Middle frontal gyrus (tissue), 1 donor: Measurements from ENCODE around the gene ARPC2.

ENCODE experiments used
- DNase-seq: peaks from one replicate; pipeline ENCODE4 v3.0.0-alpha.2; 2015; ENCODE audit warnings: low spot score; ENCODE audit errors: extremely low spot score

Gene ARPC2

DNA sequence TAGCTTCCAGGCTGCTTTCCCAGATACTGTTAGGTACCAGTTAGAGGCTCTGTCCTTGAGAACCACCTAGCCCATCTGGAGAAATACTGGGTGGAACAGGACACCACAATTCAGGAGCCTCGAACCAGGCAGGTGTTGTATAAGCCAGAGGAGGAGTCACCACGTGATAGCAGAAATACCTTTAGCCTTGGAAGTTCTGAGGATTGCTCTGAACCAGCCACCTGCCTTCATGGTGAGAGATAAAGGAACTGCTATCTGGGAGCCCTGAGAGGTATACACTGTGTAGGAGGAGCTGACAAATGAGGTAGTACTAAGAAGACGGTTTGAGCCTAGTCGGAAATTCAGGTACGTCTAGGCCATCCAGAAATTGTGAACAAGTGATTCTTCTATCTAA lies 36.2 kb downstream of the ARPC2 start:
- DNase-seq, result no peak

DNA sequence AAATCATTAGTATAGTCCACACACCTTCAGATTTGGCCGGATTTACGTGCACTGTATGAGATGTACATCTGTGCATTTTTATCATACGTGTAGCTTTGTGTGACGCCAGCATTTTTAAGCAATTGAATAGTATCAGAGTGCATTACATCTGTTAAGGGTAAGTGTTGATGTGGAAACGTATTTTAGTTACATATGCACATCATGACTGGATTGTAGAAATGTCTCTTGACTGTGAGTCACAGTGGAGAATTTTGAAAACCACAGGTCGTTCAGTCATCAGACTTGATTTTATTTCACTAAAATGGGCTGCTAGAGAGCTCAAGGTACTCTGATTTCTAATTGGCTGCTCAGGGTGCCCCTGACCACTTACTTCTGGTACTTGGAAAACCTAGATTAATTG lies 38.5 kb downstream of the ARPC2 start:
- DNase-seq, result no peak

DNA sequence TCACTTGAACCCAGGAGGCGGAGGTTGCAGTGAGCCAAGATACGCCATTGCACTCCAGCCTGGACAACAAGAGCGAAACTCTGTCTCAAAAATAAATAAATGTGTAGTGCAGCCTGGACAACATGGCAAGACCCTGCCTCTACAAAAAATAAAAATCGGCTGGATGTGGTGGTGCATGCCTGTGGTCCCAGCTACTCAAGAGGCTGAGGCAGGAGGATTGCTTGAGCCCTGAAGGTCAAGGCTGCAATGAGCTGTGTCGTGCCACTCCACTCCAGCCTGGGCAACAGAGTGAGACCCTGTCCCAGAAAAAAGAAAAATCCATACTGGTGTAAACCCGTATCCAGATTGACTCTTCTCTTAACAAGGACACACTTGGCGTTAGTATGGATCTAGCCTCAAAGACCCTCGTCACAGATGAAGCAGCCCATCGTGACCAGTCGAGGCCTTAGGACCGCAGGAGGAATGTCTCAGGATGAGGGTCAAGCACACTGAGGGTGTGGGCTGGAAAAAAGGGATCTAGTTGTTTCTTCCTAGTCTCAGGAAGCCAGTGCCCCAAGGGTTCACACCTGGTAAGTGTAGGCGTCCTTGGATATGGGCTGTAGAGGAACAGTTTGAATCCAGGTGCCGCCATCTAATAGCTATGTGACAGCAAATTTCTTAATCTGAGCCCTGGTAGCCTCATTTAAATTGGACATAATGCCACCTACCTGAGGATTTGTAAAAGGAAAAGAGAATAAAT lies 39.8 kb downstream of the ARPC2 start:
- DNase-seq, result no peak

DNA sequence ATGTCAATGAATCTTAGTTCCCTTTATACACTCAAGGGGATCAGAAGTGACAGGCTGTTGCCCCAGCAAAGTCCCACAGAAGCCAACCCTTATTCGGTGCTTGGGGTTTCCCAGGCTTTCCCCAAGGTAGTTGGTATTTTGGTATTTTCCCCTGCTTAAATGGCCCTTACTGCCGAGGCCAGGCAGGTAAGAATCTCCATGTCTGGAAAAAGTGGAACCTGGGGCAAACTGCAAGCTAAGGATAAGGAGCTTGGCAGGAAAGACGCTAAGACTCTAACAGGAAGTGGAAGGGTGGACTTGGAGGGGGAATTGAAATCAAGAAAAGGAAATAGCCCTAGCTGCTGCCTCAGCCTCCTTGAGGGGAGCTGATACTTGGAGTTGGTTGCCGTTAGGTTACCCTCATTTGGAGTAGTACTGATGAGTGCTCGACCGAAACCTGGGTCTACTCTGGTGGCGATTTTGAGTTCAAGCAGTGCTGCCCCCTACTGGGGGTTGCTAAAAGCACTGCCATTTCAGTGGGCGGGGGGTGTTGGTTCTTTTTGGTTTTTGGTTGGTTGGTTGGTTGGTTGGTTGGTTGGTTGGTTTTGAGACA lies 40.5 kb downstream of the ARPC2 start:
- no peak for DNase-seq

DNA sequence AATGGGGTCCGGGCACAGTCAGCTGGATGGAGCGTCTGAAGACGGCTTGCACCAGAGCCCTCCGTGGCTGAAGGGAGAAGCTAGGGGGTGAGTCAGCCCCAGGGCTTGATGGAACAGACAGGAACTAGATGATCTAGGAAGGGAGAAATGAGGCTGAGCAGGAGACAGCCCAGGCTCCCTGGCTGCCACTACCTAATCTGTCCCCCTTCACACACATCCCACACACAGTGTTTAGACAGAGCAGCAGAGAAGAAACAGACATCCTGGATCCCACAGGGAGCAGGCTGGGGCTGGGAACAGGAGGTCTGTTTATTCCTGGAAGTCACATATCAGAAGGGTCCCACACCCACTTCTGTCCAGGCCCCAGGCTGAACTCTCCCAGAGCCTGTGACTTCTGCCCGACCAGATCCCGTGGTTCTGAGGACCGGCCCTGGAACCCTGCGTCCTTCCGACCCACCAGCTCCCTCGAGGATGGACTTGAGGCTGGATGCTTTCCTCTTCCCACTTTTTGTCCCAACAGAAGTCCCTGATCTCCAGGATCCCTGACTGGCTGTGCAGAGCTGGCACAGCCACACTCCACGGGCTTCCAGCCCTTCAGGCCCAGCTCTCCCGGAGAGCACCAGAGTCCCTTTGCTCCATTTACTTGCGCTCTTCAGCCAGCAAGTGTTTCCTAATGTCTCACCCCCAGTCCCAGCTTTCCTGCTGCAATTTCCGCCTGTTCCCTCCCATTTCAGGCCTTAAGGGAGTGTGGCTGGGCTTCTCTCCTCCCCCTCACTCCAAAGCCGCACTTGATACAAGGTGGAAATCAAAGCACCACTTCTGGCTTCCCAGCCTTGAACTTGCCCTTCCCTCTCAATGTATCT lies 42.3 kb downstream of the ARPC2 start:
- no peak for DNase-seq

DNA sequence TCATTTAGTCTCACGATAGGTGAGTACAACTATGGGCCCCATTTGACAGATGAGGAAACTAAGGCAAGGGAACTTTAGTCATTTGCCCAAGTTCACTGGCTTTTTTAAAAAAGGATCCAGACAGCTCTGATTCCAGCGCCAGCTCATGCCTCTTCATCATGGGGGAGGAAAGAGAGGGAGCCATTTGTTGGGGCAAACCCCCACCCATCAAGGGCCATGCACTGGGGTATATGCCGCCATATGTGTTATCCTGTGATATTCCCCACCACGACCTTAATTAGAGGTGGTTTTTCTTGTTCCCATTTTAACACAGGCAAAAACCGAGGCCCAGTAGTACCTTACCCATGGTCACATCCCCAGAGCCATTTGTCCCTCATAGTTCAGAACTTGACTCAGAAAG lies 43.2 kb downstream of the ARPC2 start:
- DNase-seq, result no peak

DNA sequence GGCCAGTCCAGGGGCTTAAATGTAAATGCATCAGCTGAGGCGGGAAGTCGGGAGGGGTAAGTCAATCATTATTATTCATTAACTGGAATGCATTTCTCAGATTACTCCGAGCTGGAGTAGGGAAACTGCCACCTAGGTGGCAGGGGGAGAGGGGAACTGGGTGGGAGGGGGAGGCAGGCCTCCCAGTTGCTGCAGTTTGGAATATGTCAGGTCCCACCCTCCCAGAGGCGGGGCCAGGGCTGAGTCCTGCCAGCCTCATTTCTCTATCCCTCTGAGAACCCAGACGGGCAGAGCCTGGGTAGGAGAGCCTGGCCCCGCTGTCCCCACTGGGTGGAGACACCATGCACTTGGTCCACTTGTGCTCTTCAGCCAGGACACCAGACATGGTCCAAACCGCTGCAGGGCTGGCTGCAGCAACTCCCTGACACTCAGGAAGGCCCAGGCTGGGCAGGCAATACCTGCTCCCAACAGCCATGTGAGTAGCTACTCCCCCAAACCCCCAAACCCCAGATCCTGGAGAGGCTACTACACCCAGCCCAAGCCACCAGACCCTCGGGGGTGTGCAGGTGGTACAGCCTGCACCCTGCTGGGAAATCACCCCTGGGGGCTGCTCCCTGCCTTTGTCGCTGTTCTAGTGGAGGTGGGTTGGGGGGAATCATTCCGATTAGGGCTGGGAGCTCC lies 43.9 kb downstream of the ARPC2 start, which contains the start of gene GPBAR1:
Gene GPBAR1, plus strand, starts transcription at position 274 of the 681 bp plus-strand sequence. CDS start 1,710 bp downstream, outside the sequence.
- no peak for DNase-seq

DNA sequence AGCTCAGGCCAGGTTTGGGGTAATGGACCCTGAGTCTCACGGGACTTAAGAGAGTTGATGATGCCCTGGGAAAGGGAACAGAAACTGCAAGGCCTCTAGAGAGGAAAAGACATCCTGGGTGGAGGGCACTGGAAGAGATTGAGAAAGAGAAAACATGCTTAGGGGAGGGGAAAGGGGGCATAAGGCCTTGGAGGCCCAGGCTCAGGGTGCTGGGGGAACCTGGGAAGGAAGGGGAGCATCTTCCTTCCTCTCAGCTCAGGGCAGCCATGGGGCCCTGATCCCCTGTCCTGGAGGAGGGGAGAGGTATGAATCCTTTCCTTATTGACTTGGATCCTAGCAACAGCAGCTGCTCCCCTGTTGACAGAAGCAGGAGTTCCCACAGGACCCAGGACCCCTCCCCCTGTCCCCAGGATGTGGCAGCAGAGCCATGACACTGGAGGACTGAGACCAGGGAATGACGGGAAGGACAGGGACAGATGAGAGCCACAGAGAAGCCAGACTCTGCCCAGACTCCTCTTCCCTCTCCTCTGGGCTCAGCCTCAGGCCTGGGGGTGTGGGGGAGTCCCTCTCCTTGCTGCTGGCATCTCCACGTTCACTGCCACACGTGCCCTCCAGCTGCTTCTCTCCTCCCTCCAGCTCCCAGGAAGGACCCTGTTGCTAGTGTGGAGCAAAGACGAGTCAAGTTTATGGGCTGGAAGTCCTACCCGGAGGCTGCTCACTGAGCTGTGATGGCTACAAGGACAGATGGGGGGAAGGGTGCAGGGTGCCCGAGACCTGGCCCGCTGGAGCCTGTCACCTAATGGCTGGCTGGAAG lies 44.6 kb downstream of the ARPC2 start:
- no peak for DNase-seq

DNA sequence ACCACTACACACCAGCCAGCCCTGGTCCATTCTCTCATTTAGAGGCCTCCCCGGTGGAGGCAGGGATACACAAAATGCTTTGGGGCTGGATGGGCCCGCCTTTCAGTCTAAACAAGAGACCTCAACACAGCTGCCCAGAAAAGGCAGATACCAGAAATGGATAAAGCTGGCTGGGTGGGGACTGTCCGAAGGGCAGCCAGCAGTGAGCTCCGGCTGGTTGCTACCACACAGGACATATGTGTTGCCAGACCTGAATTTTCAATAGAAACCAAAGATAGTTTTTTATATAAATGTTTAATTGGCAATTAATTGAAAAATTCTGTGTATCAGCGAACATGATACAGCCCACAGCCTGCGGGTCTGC lies 45.2 kb downstream of the ARPC2 start:
- DNase-seq, result no peak

DNA sequence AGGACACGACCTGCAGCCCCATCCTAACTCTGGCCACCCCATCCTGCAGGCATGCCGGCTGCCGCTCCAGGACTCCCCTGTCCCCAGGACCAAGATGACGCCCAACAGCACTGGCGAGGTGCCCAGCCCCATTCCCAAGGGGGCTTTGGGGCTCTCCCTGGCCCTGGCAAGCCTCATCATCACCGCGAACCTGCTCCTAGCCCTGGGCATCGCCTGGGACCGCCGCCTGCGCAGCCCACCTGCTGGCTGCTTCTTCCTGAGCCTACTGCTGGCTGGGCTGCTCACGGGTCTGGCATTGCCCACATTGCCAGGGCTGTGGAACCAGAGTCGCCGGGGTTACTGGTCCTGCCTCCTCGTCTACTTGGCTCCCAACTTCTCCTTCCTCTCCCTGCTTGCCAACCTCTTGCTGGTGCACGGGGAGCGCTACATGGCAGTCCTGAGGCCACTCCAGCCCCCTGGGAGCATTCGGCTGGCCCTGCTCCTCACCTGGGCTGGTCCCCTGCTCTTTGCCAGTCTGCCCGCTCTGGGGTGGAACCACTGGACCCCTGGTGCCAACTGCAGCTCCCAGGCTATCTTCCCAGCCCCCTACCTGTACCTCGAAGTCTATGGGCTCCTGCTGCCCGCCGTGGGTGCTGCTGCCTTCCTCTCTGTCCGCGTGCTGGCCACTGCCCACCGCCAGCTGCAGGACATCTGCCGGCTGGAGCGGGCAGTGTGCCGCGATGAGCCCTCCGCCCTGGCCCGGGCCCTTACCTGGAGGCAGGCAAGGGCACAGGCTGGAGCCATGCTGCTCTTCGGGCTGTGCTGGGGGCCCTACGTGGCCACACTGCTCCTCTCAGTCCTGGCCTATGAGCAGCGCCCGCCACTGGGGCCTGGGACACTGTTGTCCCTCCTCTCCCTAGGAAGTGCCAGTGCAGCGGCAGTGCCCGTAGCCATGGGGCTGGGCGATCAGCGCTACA lies 45.9 kb downstream of the ARPC2 start:
- no peak for DNase-seq

DNA sequence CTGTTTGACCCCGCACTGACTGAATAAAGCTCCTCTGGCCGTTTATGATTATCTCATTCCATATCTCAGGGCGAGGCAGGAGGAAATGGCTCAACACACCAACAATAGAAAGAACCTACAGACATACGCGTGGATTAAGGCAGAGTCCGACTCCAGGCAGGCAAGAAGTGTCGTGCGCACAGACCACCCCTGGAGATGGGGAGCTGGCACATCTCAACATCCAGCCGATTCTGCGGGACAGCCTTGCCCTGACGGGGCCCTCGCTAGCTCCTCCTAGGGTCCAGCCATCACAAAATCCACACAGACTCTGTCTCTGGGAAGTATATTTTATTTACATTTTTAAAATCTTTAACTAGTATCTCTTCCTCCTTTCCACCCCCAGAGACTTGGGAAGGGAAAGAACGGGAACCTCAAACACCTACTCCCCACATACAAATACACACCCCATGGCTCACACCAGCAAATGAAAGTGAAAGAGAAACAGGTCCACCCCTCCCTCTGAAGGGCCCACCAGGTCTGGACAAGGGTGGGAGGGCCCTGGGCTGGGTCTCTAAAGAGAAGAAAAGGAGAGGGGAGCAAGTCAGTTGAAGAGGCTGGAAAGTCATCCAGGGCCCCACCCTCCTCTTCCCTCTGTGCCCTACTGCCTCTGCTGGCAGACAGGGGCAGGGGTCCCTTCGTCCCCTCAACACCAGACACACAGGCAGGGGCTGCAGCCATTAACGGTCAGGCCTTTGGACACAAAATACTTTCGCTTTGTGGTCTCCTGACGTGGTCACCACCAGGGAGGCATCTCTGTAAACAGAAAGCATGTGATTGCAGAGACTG lies 47.0 kb downstream of the ARPC2 start:
- no peak for DNase-seq

DNA sequence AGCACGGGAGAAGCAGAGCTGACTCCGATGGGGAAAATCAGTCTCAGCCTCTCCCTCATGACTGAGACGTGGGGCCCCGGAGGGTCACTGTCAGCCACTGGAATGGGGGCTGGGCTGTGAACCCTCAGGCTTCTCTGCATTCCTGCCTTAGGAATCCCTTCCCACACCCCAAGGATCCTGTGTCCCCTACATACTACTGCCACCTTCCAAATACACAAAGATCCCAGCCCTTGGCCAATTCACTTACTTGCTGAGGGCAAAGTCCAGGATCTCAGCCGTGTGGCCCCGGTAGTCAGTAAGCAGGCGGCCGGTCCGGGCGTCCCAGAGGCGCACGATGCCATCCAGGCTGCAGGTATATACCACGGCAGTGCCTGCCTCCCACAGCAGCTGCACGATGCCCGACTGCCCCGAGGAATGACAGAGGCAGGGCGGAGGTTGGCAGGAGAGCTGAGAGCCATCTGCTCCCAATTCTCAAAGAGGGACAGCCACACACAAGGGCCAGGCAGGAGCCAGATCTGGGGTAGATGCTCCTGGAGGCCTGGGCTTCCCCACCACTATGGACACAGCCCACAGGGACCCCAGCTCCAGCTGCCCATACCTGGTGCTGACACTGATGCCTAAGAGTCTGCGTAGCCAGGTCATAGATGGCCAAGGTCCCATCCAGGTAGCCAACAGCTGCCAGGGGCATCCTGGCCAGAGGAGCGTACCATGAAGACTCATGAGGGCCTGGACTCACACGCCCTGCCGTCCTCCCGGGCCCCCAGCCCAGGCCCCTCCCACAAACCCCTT lies 48.0 kb downstream of the ARPC2 start:
- DNase-seq, result no peak

DNA sequence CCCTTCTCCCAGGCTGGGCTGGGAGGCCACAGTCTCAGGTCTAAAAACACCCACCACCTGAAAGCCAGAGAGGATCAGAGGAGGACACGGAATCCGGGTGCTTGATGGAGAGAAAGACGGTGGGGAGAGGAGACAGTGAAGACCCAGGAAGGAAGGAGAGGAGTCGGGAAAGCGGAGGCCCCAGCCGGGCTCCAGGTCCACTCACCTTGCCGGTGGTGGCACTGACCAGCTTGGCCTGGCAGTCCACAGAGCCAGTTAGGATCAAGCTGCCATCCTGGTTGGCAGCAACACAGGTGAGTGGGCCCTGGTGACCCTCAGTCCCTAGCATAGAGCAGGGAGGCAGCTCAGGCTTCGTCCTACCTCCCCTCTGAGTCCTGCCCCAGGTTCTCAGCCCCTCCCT lies 48.6 kb downstream of the ARPC2 start:
- DNase-seq, result no peak

DNA sequence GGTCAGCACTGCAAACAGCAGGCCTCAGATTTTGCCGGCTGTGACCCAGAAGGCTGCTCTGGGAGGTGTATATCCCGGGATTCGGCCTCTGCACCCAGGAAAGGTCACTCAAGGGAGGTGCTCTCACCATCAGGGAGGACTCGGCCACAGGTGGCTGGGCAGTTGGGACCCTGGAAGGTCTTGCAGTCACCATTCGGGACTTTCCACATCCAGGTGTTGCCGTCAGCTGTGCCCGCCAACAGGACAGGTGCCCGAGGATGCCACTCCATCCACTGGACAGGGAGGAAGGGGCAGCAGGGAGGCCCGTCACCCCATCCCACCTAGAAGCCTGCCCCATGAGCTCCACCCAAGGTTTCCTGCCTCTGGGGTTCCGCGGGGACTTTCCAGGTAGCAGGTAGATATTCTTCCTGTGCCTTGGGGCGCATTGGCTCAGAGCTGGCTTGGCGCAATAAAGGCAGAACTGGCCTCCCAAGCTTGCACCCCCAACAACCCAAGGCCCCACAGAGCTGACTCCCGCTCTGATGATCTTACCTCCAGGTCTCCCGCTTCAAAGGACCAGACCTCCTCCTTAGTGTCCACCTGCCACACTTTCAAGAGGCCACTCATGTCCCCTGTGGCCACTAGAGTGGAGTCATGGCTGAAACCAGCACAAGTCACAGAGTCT lies 49.5 kb downstream of the ARPC2 start:
- DNase-seq, result no peak

DNA sequence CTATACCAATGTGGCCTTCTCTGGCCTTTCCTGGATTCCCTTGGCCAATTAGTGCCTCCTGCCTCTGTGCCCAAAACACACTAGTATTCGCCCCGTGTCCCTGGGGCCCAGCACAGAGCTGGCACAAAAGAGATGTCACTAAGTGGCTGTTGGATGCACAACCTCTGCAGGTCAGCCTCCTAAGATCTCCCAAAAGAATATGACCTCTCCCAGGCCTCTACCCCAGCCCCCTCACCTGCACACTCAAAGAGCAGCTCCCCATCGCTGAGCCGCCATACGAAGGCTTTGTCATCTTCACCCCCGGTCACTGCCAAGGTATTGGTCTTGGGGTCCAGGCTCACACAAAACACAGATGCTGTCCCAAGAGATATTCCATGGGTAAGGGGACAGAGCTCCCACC lies 50.3 kb downstream of the ARPC2 start:
- no peak for DNase-seq

DNA sequence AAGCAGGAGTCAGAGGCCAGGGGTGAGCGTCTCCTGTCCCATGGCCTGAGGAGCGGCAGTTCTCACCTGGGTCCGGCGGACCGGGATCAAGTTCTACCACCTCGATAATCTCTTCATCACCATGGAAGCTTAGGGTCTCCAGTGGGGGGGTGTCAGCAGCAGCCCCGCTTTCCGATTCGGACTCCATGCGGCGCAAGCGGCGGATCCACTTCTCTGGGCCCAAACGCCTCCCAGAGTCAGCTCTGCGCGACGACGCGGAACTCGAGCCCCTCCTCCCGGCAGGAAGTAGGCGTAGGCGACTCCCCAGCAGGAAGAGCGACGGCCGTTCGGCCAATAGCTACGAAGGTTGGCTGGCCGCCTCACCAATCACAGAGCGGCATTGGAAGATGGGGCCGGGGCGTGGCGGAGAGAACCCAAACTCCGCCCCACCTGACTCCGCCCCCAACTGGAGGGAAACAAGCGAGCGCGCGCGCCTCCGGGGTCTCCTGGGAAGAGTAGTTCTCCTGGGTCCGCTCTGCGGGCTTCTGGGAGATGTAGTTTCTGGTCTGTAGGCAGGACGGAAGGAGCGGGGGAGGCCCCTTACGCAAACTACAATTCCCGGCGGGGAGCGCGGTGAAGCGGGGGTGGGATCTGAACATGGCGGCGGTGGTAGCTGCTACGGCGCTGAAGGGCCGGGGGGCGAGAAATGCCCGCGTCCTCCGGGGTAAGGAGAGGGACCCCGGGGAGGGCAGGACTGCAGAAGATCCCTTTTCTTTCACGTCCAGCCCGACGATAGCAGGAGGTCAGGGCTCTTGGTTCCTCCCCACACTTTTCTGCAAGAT lies 53.1 kb downstream of the ARPC2 start, which contains the start of the genes AAMP and PNKD:
Gene AAMP, minus strand, starts transcription at position 238 of the 821 bp plus-strand sequence. Its CDS starts 51 bp downstream, at position 187.
Gene PNKD, plus strand, starts transcription at position 620 of the 821 bp plus-strand sequence. Its CDS starts 17 bp downstream, at position 637.
- peak; percentile 100 for DNase-seq
